Astrocyte (in vitro differentiated cells and primary cell): ENCODE results near the gene PDZD2.

Experiments used
- EZH2 ChIP-seq: IDR thresholded peaks from 2 replicates; pipeline ENCODE4 v1.6.1; 2012; ENCODE audit warnings: mild to moderate bottlenecking, low read length, inconsistent platforms; ENCODE audit not compliant: insufficient read depth
- TF ChIP-seq, protein P1 (sequence below): IDR thresholded peaks from 2 replicates; pipeline ENCODE4 v1.5.1; 2011; ENCODE audit warnings: low read depth, mild to moderate bottlenecking, inconsistent platforms, low read length, moderate library complexity; ENCODE audit not compliant: insufficient read depth

- TF ChIP-seq EZH2, result no peak
- TF ChIP-seq, protein P1, sequence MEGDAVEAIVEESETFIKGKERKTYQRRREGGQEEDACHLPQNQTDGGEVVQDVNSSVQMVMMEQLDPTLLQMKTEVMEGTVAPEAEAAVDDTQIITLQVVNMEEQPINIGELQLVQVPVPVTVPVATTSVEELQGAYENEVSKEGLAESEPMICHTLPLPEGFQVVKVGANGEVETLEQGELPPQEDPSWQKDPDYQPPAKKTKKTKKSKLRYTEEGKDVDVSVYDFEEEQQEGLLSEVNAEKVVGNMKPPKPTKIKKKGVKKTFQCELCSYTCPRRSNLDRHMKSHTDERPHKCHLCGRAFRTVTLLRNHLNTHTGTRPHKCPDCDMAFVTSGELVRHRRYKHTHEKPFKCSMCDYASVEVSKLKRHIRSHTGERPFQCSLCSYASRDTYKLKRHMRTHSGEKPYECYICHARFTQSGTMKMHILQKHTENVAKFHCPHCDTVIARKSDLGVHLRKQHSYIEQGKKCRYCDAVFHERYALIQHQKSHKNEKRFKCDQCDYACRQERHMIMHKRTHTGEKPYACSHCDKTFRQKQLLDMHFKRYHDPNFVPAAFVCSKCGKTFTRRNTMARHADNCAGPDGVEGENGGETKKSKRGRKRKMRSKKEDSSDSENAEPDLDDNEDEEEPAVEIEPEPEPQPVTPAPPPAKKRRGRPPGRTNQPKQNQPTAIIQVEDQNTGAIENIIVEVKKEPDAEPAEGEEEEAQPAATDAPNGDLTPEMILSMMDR, result no peak
These were observed 109.7 kb downstream of the PDZD2 start for GRCh38 chr5:31748458-31749172.
